Stimulated activated CD8-positive, alpha-beta memory T cell treated with anti-CD3 and anti-CD28 coated beads, Interleukin-15, amount 100 ng/mL, for 24 hours (primary cell): ENCODE measurements around the gene SPINT2.

Source experiments
- DNase-seq: peaks from one replicate; pipeline ENCODE4 v3.0.0-alpha.2; 2020; ENCODE audit warnings: low read depth

The SPINT2 gene

GRCh38 chr19:38267761-38268483 lies 3.5 kb downstream of the SPINT2 start:
- no peak for DNase-seq

DNA sequence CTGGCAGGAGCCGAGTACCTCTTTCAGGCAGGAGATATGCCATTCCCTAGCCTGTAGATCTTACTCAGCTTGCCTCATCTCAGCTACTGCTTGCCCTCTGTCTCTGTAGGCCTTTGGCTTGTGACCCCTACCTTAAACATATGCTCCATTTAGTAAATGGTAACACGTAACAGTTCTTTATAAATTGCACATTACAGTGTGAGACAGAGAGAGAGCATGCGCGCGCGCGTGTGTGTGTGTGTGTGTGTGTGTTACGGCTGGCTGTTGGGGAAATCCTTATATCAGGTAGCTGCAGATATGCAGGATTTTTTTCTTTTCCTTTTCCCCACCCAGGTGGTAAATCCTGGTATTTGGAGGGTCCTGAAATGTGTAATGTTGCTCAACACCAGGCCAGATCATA lies 4.2 kb downstream of the SPINT2 start:
- no peak for DNase-seq

DNA sequence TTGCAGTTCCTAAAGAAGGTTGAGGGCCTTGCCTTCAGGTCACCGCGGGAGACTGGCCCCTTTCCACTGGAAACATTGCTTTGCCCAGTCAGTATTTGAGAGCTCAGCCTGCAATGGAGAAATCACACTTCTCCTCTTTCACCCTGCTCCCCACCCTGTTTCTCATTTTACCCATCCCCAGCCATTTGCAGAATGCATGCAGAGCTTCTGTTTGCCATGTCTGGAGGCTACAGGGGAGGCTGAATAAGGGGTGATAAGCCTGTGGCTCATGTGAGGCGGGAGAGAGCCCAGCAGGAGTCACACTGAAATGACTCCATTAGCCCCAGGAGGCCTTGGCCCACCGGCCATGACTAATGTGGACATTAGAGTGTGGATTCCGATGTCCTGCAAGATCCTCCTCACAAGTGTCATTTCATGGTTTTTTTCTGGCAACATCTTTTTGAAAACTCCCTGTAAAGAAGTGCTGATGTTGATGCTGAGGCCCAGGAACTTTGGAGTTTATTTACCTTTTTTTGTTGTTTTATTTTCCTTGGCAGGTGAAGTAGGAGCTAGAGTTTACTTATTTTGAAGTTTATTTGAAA lies 6.3 kb downstream of the SPINT2 start:
- no peak for DNase-seq

DNA sequence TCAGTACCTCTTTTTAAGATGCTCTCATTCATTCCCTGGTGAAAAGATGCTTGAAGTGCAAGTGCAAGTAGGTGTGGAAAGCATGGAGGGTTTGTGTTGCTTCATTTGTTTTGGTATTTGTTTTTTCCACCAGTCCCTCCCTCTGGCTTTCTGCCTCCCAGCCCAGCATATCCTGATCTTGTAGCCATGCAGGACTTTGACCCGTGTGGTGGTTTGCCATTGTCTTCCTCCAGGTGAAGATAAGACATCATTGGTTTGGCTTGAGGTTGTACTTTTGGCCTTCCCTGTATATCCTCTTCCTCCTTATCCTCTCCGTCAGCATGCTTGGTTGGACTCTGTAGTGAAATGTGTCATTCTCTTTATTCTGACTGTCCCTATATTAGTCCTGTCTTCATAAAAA lies 9.1 kb downstream of the SPINT2 start:
- no peak for DNase-seq

- DNase-seq = no peak
Observed at GRCh38 chr19:38274739-38275138, 10.4 kb downstream of the SPINT2 start.

- no peak for DNase-seq
Observed at GRCh38 chr19:38276942-38277517, 12.7 kb downstream of the SPINT2 start.

GRCh38 chr19:38277549-38277948 lies 13.2 kb downstream of the SPINT2 start:
- DNase-seq = no peak

DNA sequence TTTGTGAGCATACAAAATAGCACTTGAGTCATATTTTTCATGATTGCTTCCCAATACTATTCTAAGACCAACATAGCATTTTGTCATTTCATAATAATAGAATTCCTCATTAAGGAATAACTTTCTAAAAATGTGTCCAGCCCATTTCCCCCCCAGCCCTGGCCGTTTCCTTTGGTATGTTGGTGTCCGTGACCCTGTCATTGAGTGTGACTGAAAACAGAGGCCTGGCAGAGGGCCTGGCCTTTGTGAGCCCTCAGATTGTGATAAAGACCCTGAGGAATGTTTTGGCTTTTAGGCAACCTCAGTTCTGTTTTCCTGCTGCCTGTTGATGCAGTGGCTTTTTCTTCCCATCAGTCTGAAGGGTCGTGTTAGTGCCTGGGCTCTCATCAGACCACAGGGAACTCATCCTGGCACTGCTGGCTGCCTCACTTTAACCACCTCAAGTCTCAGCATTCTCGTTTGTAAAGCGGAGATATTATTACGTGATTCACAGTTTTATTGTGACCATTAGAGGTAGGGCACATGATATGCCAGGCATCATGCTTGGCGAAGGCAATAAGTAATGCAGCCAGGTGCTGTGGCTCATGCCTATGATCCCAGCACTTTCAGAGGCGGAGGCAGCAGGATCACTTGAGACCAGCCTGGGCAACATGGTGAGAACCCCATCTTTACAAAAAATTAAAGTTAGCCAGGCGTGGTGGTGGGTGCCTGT lies 13.8 kb downstream of the SPINT2 start:
- DNase-seq = no peak

DNA sequence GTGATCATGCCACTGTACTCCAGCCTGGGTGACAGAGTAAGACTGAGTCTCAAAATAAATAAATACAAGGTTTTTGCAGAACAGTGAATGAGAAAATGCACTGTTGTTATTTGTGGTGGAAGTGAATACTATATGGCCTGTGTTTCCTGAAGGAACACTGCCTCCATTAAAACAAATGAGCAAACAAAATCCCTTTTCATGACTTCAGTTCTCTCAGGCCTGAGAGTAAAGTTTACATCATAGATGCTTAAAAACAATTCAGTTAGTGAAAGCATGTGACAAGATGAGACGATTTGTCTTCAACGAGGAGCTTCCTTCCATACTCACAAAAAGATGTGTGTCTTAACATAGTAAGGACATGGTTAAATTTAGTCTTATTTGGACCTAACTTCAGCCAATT lies 14.4 kb downstream of the SPINT2 start:
- DNase-seq = no peak

DNA sequence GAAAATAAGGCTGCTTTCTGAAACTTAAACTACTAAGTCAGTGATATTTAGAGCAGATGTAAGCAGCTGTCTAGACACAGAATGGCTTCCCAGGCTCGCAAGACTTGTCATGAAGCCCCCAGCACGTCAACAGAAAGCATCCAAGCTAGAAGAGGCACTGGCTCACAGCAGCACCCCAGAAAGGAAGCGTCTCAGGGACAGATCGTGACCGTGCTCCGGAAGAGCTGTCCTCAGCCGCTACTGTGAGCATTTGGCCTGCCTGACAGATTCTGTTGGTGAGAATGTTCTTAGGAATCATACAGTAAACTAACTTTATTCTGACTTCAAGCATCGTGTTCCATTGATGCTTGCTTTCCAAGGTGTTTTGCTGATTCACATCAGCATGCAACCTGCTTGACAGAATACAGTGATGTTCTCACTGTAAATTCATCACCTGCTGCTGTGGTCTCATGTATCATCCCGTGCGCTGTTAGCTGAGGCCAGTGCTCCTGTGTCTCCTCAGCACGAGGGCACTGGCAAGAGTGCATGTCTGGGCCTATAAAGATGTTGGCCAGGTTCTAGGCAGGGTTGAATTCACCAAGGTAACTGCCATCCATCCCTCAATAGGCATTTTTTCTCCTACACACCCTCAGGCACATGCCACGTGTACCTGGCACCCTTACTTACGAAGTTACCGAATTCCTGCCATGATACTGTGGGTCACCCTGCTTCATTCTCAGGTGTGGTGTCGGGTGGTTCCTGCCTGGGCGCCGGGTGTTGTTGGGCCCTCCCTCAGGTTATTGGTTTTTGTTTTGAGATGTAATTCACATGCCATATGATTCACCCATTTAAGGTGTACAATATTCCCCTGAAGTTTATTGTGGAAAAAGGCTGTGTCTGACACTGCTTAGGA lies 15.9 kb downstream of the SPINT2 start:
- DNase-seq = no peak

DNA sequence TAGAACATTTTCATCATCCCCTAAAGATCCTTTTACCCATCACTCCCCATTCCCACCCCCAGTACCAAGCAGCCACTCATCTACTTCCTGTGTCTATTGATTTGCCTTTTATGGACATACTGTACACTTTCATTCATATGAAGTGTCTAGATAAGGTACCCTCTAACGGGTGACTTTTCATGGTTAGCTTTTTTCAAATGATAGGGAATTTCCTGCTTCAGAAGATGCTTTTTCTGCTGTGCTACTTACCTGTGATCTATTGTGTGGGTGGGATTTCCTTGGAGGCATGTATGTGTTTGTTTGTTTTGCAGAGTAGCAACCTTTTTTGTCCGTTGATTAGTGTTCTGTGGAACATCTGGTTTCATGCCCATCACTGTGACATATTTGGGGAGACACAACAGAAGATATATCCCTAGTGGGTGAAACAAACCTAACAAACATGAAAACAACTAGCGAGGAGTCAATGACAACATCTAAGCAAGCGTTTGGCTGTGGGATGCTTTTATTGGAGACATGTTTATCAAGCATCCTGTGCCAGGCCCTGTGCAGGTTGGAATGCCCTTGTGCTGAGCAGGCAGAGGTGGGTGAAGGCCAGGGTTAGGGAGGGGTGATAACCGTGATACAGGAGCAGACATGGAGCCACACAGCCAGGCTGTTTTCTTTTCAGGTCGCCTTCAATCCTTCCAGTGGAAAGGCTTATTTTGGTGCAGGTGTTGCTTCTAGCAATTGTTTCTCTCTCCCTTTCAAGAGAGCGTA lies 17.6 kb downstream of the SPINT2 start:
- no peak for DNase-seq

DNA sequence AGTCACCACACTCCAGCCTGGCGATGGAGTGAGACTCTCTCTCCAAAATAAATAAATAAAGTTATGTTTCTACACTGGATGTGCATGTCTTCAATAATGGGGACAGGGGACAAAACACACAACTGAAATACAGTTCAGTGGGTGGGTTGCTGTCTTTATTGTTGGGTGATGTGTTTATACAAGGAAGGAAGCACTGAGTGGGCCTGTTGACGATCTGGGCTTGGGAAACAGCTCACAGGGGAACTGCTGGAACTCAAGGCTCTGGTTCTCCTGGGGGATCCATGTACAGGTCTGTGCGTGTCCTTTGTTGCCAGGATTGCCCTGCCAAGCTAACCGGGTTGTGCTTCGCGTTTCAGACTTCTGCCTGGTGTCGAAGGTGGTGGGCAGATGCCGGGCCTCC lies 18.9 kb downstream of the SPINT2 start:
- DNase-seq = no peak

DNA sequence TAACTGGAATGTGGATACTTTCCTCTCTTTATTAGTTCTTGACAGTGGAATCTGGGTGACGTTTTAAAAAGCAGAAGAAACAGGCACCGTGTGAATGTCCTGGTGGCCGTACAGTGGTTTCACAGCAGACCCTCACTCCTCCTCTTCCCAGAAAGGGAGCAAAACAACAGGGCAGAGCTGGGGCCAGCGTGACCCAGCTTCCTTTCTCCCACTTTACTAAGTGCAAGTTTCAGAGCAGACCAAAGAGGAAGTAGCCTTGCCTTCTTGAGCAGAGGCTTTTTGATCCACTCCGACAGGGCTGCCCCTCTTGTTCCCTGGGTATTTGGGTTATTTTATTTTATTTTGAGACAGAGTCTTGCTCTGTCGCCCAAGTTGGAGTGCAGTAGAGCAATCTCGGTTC lies 20.0 kb downstream of the SPINT2 start:
- DNase-seq = no peak

DNA sequence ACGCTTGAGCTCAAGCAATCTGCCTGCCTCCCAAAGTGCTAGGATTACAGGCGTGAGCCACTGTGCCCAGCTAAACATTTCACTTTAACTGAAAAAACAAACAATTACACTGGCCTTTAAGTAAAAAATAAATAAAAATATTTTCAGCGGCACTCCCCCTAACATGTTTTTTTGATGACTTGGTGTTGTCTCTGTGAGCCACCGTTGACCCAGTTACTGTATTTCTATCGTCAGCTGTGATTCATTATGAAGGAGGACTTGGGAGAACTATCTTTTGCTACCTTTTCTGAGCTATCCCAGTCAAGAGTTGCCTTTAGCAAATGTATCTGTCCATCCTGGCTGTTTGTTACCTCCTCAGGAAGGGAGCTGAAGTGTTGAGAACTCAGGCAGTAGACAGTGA lies 21.2 kb downstream of the SPINT2 start:
- DNase-seq = no peak

GRCh38 chr19:38287604-38288003 lies 23.2 kb downstream of the SPINT2 start:
- no peak for DNase-seq

- no peak for DNase-seq
Observed at GRCh38 chr19:38288123-38288855, 23.9 kb downstream of the SPINT2 start.

GRCh38 chr19:38289955-38290354 lies 25.6 kb downstream of the SPINT2 start:
- DNase-seq = no peak

DNA sequence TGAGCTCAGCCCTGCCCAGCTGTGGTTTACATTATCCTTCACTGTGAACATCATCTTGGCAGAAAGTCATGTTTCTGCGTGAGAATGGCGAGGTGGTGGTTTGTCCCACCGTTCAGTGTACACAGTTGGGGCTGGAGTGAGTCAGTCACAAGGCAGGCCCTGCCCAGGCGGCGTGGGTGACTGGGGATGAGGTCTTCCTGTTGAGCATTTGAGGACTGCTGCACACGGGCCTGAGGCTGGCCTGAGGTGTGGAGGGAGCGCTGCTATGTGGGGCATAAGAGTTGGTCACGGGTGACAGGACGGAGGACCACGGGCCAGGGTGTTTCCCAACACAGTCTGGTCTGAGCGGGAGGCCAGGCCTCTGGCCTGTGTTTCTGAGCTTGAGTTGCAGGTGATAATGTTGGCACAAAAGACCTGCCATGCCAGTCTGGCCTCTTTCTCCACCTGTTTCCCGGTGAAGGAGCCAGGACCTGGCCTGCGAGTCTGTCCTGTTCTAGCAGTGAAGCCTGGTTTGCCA lies 26.3 kb downstream of the SPINT2 start:
- no peak for DNase-seq

DNA sequence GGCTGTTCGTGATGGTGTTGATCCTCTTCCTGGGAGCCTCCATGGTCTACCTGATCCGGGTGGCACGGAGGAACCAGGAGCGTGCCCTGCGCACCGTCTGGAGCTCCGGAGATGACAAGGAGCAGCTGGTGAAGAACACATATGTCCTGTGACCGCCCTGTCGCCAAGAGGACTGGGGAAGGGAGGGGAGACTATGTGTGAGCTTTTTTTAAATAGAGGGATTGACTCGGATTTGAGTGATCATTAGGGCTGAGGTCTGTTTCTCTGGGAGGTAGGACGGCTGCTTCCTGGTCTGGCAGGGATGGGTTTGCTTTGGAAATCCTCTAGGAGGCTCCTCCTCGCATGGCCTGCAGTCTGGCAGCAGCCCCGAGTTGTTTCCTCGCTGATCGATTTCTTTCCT lies 27.5 kb downstream of the SPINT2 start:
- DNase-seq = no peak

- DNase-seq = no peak
Observed at GRCh38 chr19:38293281-38293680, 28.9 kb downstream of the SPINT2 start.
